GM23248 (cell line): ENCODE data around the gene NDUFB6. TPM values are rescaled to one million over a fixed set of nuclear protein-coding genes. Genes with fewer than 3 reads are reported as not detected.

Source experiments
- DNase-seq: peaks from one replicate; pipeline ENCODE4 v3.0.0-alpha.2; 2015
- H2AFZ ChIP-seq: fragments of 200-600 bp; sonication (generic); 2 replicates; pipeline ENCODE4 v1.6.1; 2016; ENCODE audit warnings: antibody characterized with exemption
- H3F3A ChIP-seq: fragments of 200-600 bp; sonication (generic); 2 replicates; pipeline ENCODE4 v1.6.1; 2016; ENCODE audit warnings: mild to moderate bottlenecking, antibody characterized with exemption, mixed run types; ENCODE audit not compliant: insufficient read depth
- H3K27ac ChIP-seq: fragments of 200-600 bp; sonication (generic); 2 replicates; pipeline ENCODE4 v1.5.1; 2016; ENCODE audit warnings: mild to moderate bottlenecking
- H3K27me3 ChIP-seq: fragments of 200-600 bp; sonication (generic); replicated peaks from 2 replicates; pipeline ENCODE4 v1.6.1; 2016; ENCODE audit warnings: mild to moderate bottlenecking; ENCODE audit not compliant: insufficient read depth
- H3K36me3 ChIP-seq: fragments of 200-600 bp; sonication (generic); 2 replicates; pipeline ENCODE4 v1.6.1; 2016; ENCODE audit warnings: low read depth, mild to moderate bottlenecking
- H3K4me1 ChIP-seq: fragments of 200-600 bp; sonication (generic); 2 replicates; pipeline ENCODE4 v1.6.1; 2016; ENCODE audit warnings: mild to moderate bottlenecking; ENCODE audit not compliant: insufficient read depth
- H3K4me2 ChIP-seq: fragments of 200-600 bp; sonication (generic); one replicate; pipeline ENCODE4 v1.6.1; 2016; ENCODE audit warnings: mild to moderate bottlenecking; ENCODE audit not compliant: unreplicated experiment
- H3K4me3 ChIP-seq: fragments of 200-600 bp; sonication (generic); 2 replicates; pipeline ENCODE4 v1.5.1; 2016; ENCODE audit warnings: mild to moderate bottlenecking
- H3K79me2 ChIP-seq: fragments of 200-600 bp; sonication (generic); 2 replicates; pipeline ENCODE4 v1.6.1; 2016; ENCODE audit warnings: mild to moderate bottlenecking; ENCODE audit not compliant: insufficient read depth
- H3K9ac ChIP-seq: fragments of 200-600 bp; sonication (generic); 2 replicates; pipeline ENCODE4 v1.6.1; 2016; ENCODE audit warnings: mild to moderate bottlenecking
- H3K9me2 ChIP-seq: fragments of 200-600 bp; sonication (generic); 2 replicates; pipeline ENCODE4 v1.6.1; 2016; ENCODE audit warnings: mixed run types, mild to moderate bottlenecking, moderate library complexity; ENCODE audit not compliant: insufficient read depth
- H3K9me3 ChIP-seq: fragments of 200-600 bp; sonication (generic); one replicate; pipeline ENCODE4 v1.6.1; 2017; ENCODE audit warnings: low read depth
- H4K20me1 ChIP-seq: fragments of 200-600 bp; sonication (generic); 2 replicates; pipeline ENCODE4 v1.6.0; 2016; ENCODE audit not compliant: insufficient read depth
- EZH2 ChIP-seq: fragments of 200-600 bp; sonication (generic); IDR thresholded peaks from 2 replicates; pipeline ENCODE4 v1.6.1; 2018; ENCODE audit warnings: antibody characterized with exemption, mild to moderate bottlenecking; ENCODE audit not compliant: insufficient read depth, poor library complexity, severe bottlenecking
- EZH2phosphoT487 ChIP-seq: fragments of 200-600 bp; sonication (generic); IDR thresholded peaks from 2 replicates; pipeline ENCODE4 v1.6.1; 2018; ENCODE audit warnings: antibody characterized with exemption, moderate library complexity, mild to moderate bottlenecking, low read depth; ENCODE audit not compliant: insufficient read depth
- WGBS, 2 experiments: methylation state at CpG; one replicate each; pipeline ENCODE4 v1.1.6; 2015 to 2017; ENCODE audit warnings: low lambda C conversion rate in 2 of 2, low coverage in 1 of 2; ENCODE audit errors: missing lambda C conversion rate in 2 of 2; 5-methylcytosine and 5-hydroxymethylcytosine counted together
- in situ Hi-C: fragments of 300-500 bp; cut with MboI; formaldehyde crosslinking; loops from 2 replicates; pipeline ENCODE4 v1.15.0; 2020
- polyA plus RNA-seq: library from polyadenylated mRNA; unstranded; fragments of >200 nt; fragmentation: Nextera tagmentation; extraction: Ambion mirVana; gene quantifications from 2 replicates; pipeline ENCODE4 v1.2.1, GENCODE V29; 2016
- total RNA-seq: library from RNA; depleted of rRNA; stranded (reverse); fragments of >200 nt; shearing (Covaris generic); gene quantifications from 2 replicates; pipeline ENCODE4 v1.2.3, GENCODE V29; 2014; rRNA removed

The NDUFB6 gene
- total and polyA plus RNA-seq, 2 experiments from 2014 or later, result 31.8 to 172 TPM

- Histone ChIP-seq H3K27me3 (no peaks in the 10 kb centered on the region), H3K4me2 (no peak overlapping the region), H3K9me2 (no peaks in the 10 kb centered on the region), H3K9ac (no peak overlapping the region), H3K27ac (no peak overlapping the region), H3K4me1 (no peaks in the 10 kb centered on the region; the same call in 1 of the 2 replicates), H2AFZ (no peak overlapping the region), H3K79me2 (peaks cover 23% of the 10 kb centered on the region), H4K20me1 (no peaks in the 10 kb centered on the region), H3K9me3 (peaks cover 3% of the 10 kb centered on the region), H3F3A (no peaks in the 10 kb centered on the region), H3K4me3 (no peak overlapping the region), H3K36me3 (no peaks in the 10 kb centered on the region)
- no peak for TF ChIP-seq EZH2
- TF ChIP-seq EZH2phosphoT487, result no peak
- DNase-seq, result no peak
- in situ Hi-C loops, result no loop called here
Observed at GRCh38 chr9:32516241-32516640, 56.7 kb downstream of the NDUFB6 start.

GRCh38 chr9:32508728-32509127 is 64.2 kb downstream of the NDUFB6 start:
- H2AFZ ChIP-seq, result no peak overlapping the region
- no peaks in the 10 kb centered on the region for H3K4me1 ChIP-seq
- WGBS, 2 experiments, result 95 to 100% methylated on average over 1 of the region's 1 CpG
- peaks cover 16% of the 10 kb centered on the region; the same call in 1 of the 2 replicates for H3K79me2 ChIP-seq
- no peak overlapping the region for H3K4me3 ChIP-seq
- no peaks in the 10 kb centered on the region for H3F3A ChIP-seq
- H3K27ac ChIP-seq, result no peak overlapping the region
- H3K9ac ChIP-seq, result no peak overlapping the region
- no peaks in the 10 kb centered on the region for H4K20me1 ChIP-seq
- in situ Hi-C loops, result no loop called here
- H3K27me3 ChIP-seq, result no peaks in the 10 kb centered on the region
- H3K36me3 ChIP-seq, result no peaks in the 10 kb centered on the region
- H3K4me2 ChIP-seq, result no peak overlapping the region
- TF ChIP-seq EZH2phosphoT487 (no peak), EZH2 (no peak)
- H3K9me3 ChIP-seq, result no peaks in the 10 kb centered on the region
- DNase-seq, result no peak
- no peaks in the 10 kb centered on the region for H3K9me2 ChIP-seq

GRCh38 chr9:32503008-32503407 is 70.0 kb downstream of the NDUFB6 start:
- H3K79me2 ChIP-seq, result no peaks in the 10 kb centered on the region
- H4K20me1 ChIP-seq, result no peaks in the 10 kb centered on the region
- H3K9ac ChIP-seq, result no peak overlapping the region
- H3K9me2 ChIP-seq, result no peaks in the 10 kb centered on the region
- WGBS, 2 experiments, result 66 to 76% methylated on average over 3 of the region's 3 CpGs
- peaks cover 7% of the 10 kb centered on the region; the same call in 1 of the 2 replicates for H3K4me1 ChIP-seq
- H3K36me3 ChIP-seq, result no peaks in the 10 kb centered on the region
- peaks cover 8% of the 10 kb centered on the region for H3F3A ChIP-seq
- DNase-seq, result no peak
- no peak overlapping the region for H2AFZ ChIP-seq
- TF ChIP-seq EZH2 (no peak), EZH2phosphoT487 (no peak)
- no peaks in the 10 kb centered on the region for H3K9me3 ChIP-seq
- in situ Hi-C loops, result no loop called here
- H3K27ac ChIP-seq, result no peak overlapping the region
- no peak overlapping the region for H3K4me3 ChIP-seq
- H3K27me3 ChIP-seq, result no peaks in the 10 kb centered on the region
- H3K4me2 ChIP-seq, result no peak overlapping the region

Other genes starting within 250 kb of the NDUFB6 start
- gene ACO1, start 188.5 kb downstream of the NDUFB6 start, total RNA-seq, result 79.5 and 84.1 TPM in 2 replicates
- gene ACO1, start 188.5 kb downstream of the NDUFB6 start, polyA plus RNA-seq, result 72.0 and 76.7 TPM in 2 replicates
- gene RIGI, start 47.0 kb downstream of the NDUFB6 start, total RNA-seq, result 5.4 and 8.2 TPM in 2 replicates
- gene RIGI, start 47.0 kb downstream of the NDUFB6 start, polyA plus RNA-seq, result 3.9 and 5.1 TPM in 2 replicates
- 0.51 and 4.1 TPM in 2 replicates for gene SMIM27, start 20.8 kb downstream of the NDUFB6 start, total RNA-seq
- 40.1 and 41.4 TPM in 2 replicates for gene SMIM27, start 20.8 kb downstream of the NDUFB6 start, polyA plus RNA-seq
- gene TOPORS, start 20.6 kb downstream of the NDUFB6 start, total RNA-seq, result 26.9 and 28.1 TPM in 2 replicates
- 16.4 and 18.7 TPM in 2 replicates for gene TOPORS, start 20.6 kb downstream of the NDUFB6 start, polyA plus RNA-seq
- gene TAF1L, start 62.5 kb upstream of the NDUFB6 start, total RNA-seq, result not detected in 2 replicates
- not detected in 2 replicates for gene TAF1L, start 62.5 kb upstream of the NDUFB6 start, polyA plus RNA-seq
- not detected in 2 replicates for gene TMEM215, start 210.4 kb upstream of the NDUFB6 start, total RNA-seq
- gene TMEM215, start 210.4 kb upstream of the NDUFB6 start, polyA plus RNA-seq, result not detected in 2 replicates